Astrocyte of the spinal cord (primary cell): Measurements from ENCODE around the gene ZNF554.
A peak's percentile ranks its signal among the peaks of the same experiment; 100 is the strongest.

ENCODE experiments used
- DNase-seq: peaks from one replicate; pipeline ENCODE4 v3.0.0; 2011; ENCODE audit warnings: low read depth, low spot score
- H3K4me3 ChIP-seq: 2 replicates; pipeline ENCODE4 v1.5.1; 2011; ENCODE audit warnings: low read depth, mild to moderate bottlenecking, low read length, moderate library complexity
- CTCF ChIP-seq: IDR thresholded peaks from 2 replicates; pipeline ENCODE4 v1.5.1; 2012; ENCODE audit warnings: low read depth, mild to moderate bottlenecking, low read length, inconsistent platforms
- in situ Hi-C: cut with HindIII; loops from 2 replicates; pipeline ENCODE4 v1.10.0; 2017; ENCODE audit warnings: low sequenced_read_pairs

Gene ZNF554

DNA sequence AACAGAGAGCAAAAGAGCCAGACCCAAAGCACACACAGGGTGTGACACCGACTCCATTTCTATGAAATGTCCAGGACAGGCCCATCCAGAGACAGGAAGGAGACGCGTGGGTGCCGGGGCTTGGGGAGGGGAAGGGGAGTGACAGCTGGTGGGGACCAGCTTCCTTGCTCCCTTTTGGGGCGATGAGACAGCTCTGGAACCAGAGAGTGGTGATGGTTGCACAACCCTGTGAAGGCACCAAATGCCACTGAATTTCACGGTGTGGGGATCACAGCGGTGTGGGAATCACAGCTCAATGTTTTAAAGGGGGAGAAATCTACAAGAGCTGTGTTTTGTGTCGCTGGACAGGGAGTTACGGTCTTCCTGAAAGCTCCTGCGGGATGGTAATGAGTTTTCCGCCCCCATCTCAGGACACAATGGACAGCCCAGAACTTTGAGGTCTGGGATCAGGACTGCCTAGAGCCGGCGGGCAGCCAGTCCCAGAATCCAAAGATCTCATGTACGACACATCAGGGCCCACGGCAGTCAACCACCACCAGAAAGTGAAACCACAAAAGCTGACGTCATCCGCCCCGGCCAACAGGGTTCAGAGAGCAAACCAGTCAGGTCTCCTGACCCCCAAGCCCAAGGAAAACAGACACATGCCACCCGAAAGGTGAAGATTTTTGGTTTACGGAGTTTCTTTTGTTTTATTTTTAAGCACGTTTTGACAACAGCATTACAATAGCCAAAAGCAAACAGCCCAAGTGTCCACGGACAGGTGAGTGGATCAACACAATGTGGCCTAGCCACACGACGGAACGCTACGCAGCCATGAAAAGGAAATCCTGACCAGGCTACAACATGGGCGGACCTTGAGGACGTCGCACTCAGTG is 43.9 kb upstream of the ZNF554 start:
- no peak overlapping the region for H3K4me3 ChIP-seq
- DNase-seq: peak; percentile 50
- TF ChIP-seq CTCF: no peak
- in situ Hi-C loops: no loop called here

DNA sequence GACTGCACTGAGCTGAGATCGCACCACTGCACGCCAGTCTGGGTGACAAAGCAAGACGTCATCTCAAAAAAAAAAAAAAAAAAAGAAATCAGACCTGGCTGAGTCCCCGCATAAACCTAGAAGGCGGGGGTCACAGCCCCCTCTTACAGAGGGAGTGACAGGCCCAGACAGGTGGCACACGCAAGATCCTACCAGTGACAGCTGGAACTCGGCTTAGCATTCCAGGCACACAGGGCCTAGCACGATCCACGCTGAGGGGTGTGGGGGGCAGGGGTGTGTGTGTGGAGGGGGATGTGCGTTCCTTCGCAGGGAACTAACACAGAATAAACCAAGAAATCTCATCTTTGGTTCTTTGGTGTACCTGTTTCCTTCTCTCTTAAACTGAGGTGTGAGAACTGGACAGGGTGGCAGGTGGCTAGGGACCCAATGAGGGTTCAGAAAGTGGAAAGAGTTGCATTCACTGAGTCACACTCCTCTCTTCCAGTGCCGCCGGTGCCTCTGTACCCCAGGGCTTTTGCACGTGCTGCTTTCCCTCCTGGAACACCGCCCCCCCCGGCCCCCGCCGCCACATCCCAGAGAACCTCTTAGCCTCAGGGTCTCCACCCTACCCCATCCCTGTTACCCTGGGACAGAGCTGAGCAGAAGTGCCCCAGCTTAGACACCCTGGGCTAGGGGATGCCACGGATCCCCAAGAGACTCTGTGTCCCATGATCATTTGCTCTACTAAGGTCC is 41.5 kb upstream of the ZNF554 start:
- no peak for TF ChIP-seq CTCF
- no peak for DNase-seq
- no peak overlapping the region for H3K4me3 ChIP-seq
- in situ Hi-C loops: no loop called here

GRCh38 chr19:2779121-2779740 is 40.4 kb upstream of the ZNF554 start:
- no peak overlapping the region for H3K4me3 ChIP-seq
- in situ Hi-C loops: no loop called here
- no peak for DNase-seq
- no peak for TF ChIP-seq CTCF

- no peak overlapping the region for H3K4me3 ChIP-seq
- no peak for DNase-seq
- in situ Hi-C loops: no loop called here
- TF ChIP-seq CTCF: no peak
Measured at GRCh38 chr19:2780284-2780683, 39.4 kb upstream of the ZNF554 start.

DNA sequence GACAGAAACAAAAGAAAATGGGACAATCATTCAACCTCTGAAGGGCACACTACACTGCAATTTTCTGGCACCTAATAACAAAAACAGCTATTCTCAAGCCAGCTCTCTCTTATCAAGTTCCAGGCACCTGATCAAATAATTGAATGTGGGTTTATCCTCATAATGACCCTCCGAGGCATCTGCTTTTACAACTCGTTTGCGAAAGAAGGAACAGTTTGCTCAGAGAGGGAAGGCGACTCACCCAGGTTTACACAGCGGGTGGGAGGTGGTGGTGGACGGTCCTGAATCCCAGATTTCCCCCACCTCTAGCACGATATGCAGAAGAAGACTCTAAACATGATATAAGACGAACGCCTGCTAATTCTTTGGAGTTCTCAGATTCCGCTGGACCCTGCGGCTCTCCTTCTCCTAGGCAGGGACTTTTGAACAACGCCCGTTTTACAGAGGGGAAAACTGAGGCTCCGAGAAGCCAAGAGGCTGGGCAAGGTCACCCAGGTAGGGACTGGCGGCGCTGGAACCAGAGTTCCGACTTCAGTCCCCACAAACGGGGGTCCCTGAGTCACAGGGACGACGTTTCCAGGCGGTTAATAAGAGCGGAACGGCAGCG is 37.2 kb upstream of the ZNF554 start:
- peak overlapping the region; percentile 100 for H3K4me3 ChIP-seq
- in situ Hi-C loops: no loop called here
- no peak for TF ChIP-seq CTCF
- DNase-seq: no peak
